Endothelial cell of umbilical vein (primary cell): ENCODE measurements around the gene SCAF11.

Source experiments
- CTCF ChIP-seq, 2 donors: IDR thresholded peaks; 1 replicate in 1 of 2; 2 replicates in 1 of 2; pipeline ENCODE4 v1.5.1; 2011; ENCODE audit warnings: low read length in 2 of 2, mild to moderate bottlenecking in 2 of 2, moderate library complexity in 2 of 2, control low read depth in 1 of 2, inconsistent platforms in 1 of 2, low read depth in 1 of 2; ENCODE audit not compliant: insufficient read depth in 1 of 2; ENCODE audit errors: extremely low read depth in 1 of 2
- EZH2 ChIP-seq: IDR thresholded peaks from 2 replicates; pipeline ENCODE4 v1.6.1; 2012; ENCODE audit warnings: borderline replicate concordance, low read depth, mild to moderate bottlenecking, moderate library complexity, low read length, inconsistent platforms; ENCODE audit not compliant: severe bottlenecking
- FOS ChIP-seq: IDR thresholded peaks from 2 replicates; pipeline ENCODE4 v1.6.1; 2011; ENCODE audit warnings: mild to moderate bottlenecking, low read length, moderate library complexity, borderline replicate concordance; ENCODE audit not compliant: insufficient read depth
- JUN ChIP-seq: IDR thresholded peaks from 2 replicates; pipeline ENCODE4 v1.6.1; 2011; ENCODE audit warnings: borderline replicate concordance, low read depth; ENCODE audit not compliant: insufficient read length, insufficient read depth
- MAX ChIP-seq: IDR thresholded peaks from 2 replicates; pipeline ENCODE4 v1.6.1; 2011; ENCODE audit not compliant: insufficient read depth, insufficient read length
- MYC ChIP-seq: IDR thresholded peaks from one replicate; pipeline ENCODE4 v1.6.1; 2011; ENCODE audit warnings: mild to moderate bottlenecking, low read depth, low read length
- POLR2A ChIP-seq: IDR thresholded peaks from 2 replicates; pipeline ENCODE4 v1.6.1; 2012; ENCODE audit warnings: low read depth, mild to moderate bottlenecking, control low read depth, low read length
- POLR2AphosphoS5 ChIP-seq: IDR thresholded peaks from 2 replicates; pipeline ENCODE4 v1.6.1; 2012; ENCODE audit warnings: low read depth, mild to moderate bottlenecking, control low read depth, low read length, moderate library complexity; ENCODE audit not compliant: insufficient read depth

GRCh38 chr12:46020768-46021167, 30.4 kb upstream of the SCAF11 start:
- TF ChIP-seq CTCF (IDR thresholded peaks at IDR 0.05; ENCODE audit: extremely low read depth in 1 of 2, insufficient read depth in 1 of 2, low read depth in 1 of 2, low read length in 2 of 2) (no peak), FOS (no peak), POLR2A (no peak), POLR2AphosphoS5 (no peak), EZH2 (no peak), MYC (no peak), JUN (no peak), MAX (no peak)
